DOHH2 (cell line): ENCODE data around the gene FLVCR1.

Experiments
- CTCF ChIP-seq: fragments of 200-600 bp; sonication (generic); IDR thresholded peaks from one replicate; pipeline ENCODE4 v1.5.1; 2014; ENCODE audit warnings: antibody characterized with exemption, mild to moderate bottlenecking, low read depth, low read length; ENCODE audit not compliant: poor library complexity, severe bottlenecking
- EZH2phosphoT487 ChIP-seq: fragments of 200-600 bp; sonication (generic); IDR thresholded peaks from 2 replicates; pipeline ENCODE4 v1.6.1; 2017; ENCODE audit warnings: borderline replicate concordance, mild to moderate bottlenecking, antibody characterized with exemption, low read length, moderate library complexity, mixed read lengths

GRCh38 chr1:212824201-212824600 lies 33.9 kb upstream of the FLVCR1 start:
- TF ChIP-seq CTCF (no peak), EZH2phosphoT487 (no peak)
